ENCODE results near the gene CCM2.

CCM2 gene

DNA sequence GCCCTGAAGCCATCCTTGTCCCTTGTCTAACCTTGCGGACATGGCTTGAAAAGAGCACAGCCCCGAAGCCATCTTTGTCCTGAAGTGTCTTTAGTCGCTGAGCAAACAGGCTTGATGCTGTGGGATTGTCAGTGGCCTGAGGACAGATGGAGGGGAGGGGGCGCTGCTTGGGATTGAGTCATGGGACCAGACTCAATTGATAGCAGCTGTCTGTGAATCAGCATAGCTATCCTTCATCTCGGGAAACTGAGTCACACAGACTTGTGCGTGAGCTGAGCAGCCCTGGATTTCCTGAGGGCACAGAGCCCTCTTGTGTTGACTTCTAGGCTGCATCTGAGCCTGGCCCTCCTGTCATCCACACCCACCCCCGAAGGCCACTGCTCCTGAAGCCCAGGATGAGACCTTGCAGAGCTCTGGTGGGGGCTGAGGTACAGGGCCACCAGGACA, 35.6 kb upstream of the CCM2 start:
- Mint-ChIP-seq H3K4me1 (no peaks in the 10 kb centered on the region), H3K4me3 (no peak overlapping the region)
- TF ChIP-seq, protein P1, sequence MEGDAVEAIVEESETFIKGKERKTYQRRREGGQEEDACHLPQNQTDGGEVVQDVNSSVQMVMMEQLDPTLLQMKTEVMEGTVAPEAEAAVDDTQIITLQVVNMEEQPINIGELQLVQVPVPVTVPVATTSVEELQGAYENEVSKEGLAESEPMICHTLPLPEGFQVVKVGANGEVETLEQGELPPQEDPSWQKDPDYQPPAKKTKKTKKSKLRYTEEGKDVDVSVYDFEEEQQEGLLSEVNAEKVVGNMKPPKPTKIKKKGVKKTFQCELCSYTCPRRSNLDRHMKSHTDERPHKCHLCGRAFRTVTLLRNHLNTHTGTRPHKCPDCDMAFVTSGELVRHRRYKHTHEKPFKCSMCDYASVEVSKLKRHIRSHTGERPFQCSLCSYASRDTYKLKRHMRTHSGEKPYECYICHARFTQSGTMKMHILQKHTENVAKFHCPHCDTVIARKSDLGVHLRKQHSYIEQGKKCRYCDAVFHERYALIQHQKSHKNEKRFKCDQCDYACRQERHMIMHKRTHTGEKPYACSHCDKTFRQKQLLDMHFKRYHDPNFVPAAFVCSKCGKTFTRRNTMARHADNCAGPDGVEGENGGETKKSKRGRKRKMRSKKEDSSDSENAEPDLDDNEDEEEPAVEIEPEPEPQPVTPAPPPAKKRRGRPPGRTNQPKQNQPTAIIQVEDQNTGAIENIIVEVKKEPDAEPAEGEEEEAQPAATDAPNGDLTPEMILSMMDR (IDR thresholded peaks at IDR 0.05): no peak

DNA sequence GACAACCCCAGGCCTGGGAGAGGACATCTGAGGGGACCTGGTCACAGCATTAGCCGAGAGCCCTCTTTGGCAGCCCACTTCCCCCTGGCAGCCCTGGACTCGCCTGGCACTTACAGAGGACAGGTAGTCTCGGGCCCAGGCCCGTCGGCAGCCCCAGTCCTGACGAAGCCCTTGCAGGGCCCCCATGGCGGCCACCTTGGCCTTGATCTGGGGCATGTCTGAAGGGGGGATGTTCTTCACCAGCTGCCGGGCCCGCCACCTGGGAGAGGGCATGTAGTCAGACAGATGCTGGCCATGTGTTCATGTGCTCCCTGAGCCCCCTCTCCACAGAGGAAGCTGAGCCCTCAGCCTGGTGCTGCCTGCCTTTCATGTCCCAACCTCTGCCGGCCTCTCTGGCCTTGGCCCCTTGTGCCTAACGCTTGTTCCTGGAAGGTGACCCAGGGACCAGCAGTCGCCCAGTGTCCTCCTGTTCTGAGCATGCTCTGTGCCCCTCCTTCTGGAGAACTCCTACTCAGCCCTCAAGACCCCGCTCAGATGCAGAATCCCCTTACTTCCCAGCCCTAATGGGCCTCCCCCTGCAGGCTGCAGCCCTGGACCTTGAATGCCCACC, 35.1 kb upstream of the CCM2 start:
- H3K27ac Mint-ChIP-seq: no peak overlapping the region
- no peak for DNase-seq

More for the DNA sequence above, 35.6 kb upstream of the CCM2 start:
- no peak for DNase-seq
- Mint-ChIP-seq H3K9me3 (no peaks in the 10 kb centered on the region), H3K36me3 (ENCODE audit: low read depth) (no peaks in the 10 kb centered on the region), H3K27me3 (ENCODE audit: low read depth, poor library complexity) (peaks cover 22% of the 10 kb centered on the region), H3K27ac (no peak overlapping the region)

DNA sequence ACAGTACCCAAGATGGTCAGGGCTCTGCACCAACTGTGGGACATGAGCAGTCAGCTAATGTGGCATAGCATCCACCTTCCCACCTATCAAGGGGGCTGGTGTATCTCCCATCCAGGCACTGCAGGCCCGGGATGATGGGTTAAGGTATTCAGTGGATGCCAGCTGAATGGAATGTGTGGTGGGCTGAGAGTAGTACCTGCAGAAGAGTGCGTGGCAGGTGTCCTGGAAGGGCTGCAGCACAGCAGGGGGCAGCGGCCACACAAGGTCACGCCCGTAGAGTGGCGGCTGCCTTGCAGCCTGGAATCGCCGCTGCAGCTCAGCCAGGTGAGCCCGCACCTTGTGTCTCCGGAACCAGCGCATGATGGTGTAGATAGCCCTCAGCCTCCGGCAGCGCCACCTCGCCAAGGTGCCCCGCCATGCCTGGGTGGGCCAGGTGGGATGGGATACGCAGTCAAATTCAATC, 34.5 kb upstream of the CCM2 start:
- no peak overlapping the region for H3K27ac Mint-ChIP-seq
- H3K4me1 Mint-ChIP-seq: no peaks in the 10 kb centered on the region
- no peaks in the 10 kb centered on the region for H3K36me3 Mint-ChIP-seq (ENCODE audit: low read depth)
- H3K4me3 Mint-ChIP-seq: no peak overlapping the region
- H3K27me3 Mint-ChIP-seq (ENCODE audit: low read depth, poor library complexity): peaks cover 14% of the 10 kb centered on the region
- no peaks in the 10 kb centered on the region for H3K9me3 Mint-ChIP-seq
- DNase-seq: no peak
- TF ChIP-seq, protein P1 (IDR thresholded peaks at IDR 0.05): no peak

More for the DNA sequence above, 35.1 kb upstream of the CCM2 start:
- H3K36me3 Mint-ChIP-seq (ENCODE audit: low read depth): no peaks in the 10 kb centered on the region
- no peaks in the 10 kb centered on the region for H3K4me1 Mint-ChIP-seq
- no peak overlapping the region for H3K4me3 Mint-ChIP-seq
- H3K27me3 Mint-ChIP-seq (ENCODE audit: low read depth, poor library complexity): peaks cover 20% of the 10 kb centered on the region
- TF ChIP-seq, protein P1 (IDR thresholded peaks at IDR 0.05): no peak
- no peaks in the 10 kb centered on the region for H3K9me3 Mint-ChIP-seq

DNA sequence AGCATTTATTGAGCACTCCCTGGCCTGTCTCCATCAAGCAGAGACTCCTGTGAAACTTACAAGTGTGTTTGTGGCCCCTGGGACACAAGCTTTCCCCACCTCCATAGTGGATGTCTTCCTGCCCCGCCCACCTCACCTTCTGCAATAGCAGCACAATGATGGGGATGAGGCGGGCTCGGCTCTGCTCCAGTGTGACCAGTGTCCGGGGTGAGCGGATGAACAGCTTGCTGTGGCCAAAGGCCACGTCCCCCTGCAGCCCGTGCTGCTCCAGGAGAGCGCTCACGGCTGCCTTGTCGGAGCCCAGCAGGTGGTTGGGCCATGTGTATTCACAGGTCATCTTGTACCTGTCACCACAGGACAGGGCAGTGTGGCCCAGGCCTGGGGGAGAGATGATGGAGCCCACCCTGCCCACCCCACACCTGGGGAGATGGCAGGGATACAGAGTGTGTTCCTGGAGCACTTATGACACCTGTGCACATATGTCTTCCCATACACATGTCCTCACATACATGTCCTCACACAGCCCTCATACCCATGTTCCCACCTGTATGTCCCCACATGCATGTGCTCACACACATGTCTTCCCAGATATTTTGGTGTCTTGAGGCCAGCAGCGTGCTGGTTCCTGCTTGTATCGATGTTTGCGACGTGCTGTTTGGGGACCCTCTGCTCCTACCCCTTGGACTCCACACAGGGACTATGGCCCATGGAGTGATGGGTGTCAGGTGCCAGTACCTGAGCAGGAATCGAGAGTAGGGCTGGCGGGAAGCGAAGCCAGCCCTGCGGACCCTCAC, 33.9 kb upstream of the CCM2 start:
- Mint-ChIP-seq H3K4me3 (no peak overlapping the region), H3K4me1 (no peaks in the 10 kb centered on the region), H3K27me3 (ENCODE audit: low read depth, poor library complexity) (peaks cover 10% of the 10 kb centered on the region), H3K27ac (no peak overlapping the region), H3K9me3 (no peaks in the 10 kb centered on the region), H3K36me3 (ENCODE audit: low read depth) (no peaks in the 10 kb centered on the region)
- TF ChIP-seq, protein P1 (IDR thresholded peaks at IDR 0.05): no peak
- no peak for DNase-seq

DNA sequence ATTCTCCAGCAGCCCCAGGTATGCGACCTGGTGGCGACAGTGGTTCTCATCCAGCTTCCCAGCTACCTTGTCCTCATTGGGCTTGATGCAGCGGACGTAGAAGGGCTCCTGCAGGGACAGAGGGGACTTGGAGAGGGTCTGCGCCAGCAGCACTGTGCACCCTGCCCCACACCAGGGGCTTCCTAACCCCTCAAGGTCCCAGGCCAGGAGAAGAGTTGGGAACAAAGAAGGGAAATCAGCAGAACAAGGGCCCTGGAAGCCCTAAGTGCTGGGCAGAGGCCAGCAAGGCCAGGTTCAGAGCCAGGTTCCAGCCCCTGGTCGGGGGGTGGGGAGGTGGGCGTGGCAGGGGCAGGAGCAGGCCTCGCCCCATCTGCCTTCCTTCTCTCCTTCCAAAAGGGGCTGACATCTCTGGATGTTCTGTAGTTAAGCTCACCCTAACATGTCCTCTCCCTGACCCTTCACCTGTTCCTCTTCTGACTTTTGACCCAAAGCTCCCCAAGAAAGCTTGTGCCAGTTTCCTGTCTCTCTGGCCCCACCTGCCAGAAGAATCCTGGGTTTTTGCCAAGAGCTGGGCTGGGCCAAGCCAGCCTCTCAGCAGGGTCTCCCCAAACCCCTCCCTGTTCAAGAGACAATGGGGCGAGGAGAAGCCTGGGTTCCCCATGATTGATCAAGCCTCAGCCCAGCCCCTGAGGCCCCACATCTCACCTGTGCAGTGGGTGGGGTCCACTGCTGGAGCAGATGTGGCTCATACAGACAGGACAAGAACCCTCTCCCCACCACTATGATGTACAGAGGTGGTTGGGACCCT, 33.1 kb upstream of the CCM2 start:
- Mint-ChIP-seq H3K4me3 (no peak overlapping the region), H3K9me3 (no peaks in the 10 kb centered on the region), H3K27ac (no peak overlapping the region), H3K4me1 (no peaks in the 10 kb centered on the region), H3K36me3 (ENCODE audit: low read depth) (no peaks in the 10 kb centered on the region), H3K27me3 (ENCODE audit: low read depth, poor library complexity) (peaks cover 10% of the 10 kb centered on the region)
- TF ChIP-seq, protein P1 (IDR thresholded peaks at IDR 0.05): no peak
- no peak for DNase-seq
